ENCODE measurements around the gene RBFOX1.
"Not testable (repeated sequence)": the region's sequence is repeated elsewhere in the genome, so short reads cannot be mapped to it uniquely, and the experiment has no call there.

The RBFOX1 gene

GRCh38 chr16:7487574-7488323, 155.1 kb downstream of the RBFOX1 start:
- DNase-seq: no peak

- DNase-seq: no peak
Observed at GRCh38 chr16:7492122-7492521, 159.5 kb downstream of the RBFOX1 start.

GRCh38 chr16:7493133-7493532, 160.5 kb downstream of the RBFOX1 start:
- no peak for DNase-seq

- DNase-seq: no peak
Observed at GRCh38 chr16:7497691-7498090, 165.0 kb downstream of the RBFOX1 start.

GRCh38 chr16:7501868-7502267, 169.2 kb downstream of the RBFOX1 start:
- no peak for DNase-seq

- not testable (repeated sequence) for DNase-seq
Observed at GRCh38 chr16:7502591-7503157, 170.0 kb downstream of the RBFOX1 start.

- DNase-seq: no peak
Observed at GRCh38 chr16:7503666-7504065, 171.0 kb downstream of the RBFOX1 start.

GRCh38 chr16:7504844-7505243, 172.2 kb downstream of the RBFOX1 start:
- DNase-seq: no peak

- DNase-seq: no peak
Observed at GRCh38 chr16:7505495-7505894, 172.8 kb downstream of the RBFOX1 start.

- DNase-seq: no peak
Observed at GRCh38 chr16:7506363-7506762, 173.7 kb downstream of the RBFOX1 start.

GRCh38 chr16:7508656-7509055, 176.0 kb downstream of the RBFOX1 start:
- DNase-seq: no peak

GRCh38 chr16:7509963-7510601, 177.4 kb downstream of the RBFOX1 start:
- DNase-seq: no peak

- no peak for DNase-seq
Observed at GRCh38 chr16:7511549-7512260, 179.1 kb downstream of the RBFOX1 start.

GRCh38 chr16:7512503-7512902, 179.9 kb downstream of the RBFOX1 start:
- no peak for DNase-seq

GRCh38 chr16:7513429-7513828, 180.8 kb downstream of the RBFOX1 start:
- no peak for DNase-seq

GRCh38 chr16:7515543-7515942, 182.9 kb downstream of the RBFOX1 start:
- no peak for DNase-seq

GRCh38 chr16:7517496-7517895, 184.9 kb downstream of the RBFOX1 start:
- no peak for DNase-seq

GRCh38 chr16:7518158-7518557, 185.5 kb downstream of the RBFOX1 start:
- no peak for DNase-seq

- no peak for DNase-seq
Observed at GRCh38 chr16:7521834-7522233, 189.2 kb downstream of the RBFOX1 start.

GRCh38 chr16:7524419-7524818, 191.8 kb downstream of the RBFOX1 start:
- no peak for DNase-seq

- DNase-seq: no peak
Observed at GRCh38 chr16:7526736-7527135, 194.1 kb downstream of the RBFOX1 start.

GRCh38 chr16:7532534-7532933, 199.9 kb downstream of the RBFOX1 start:
- DNase-seq: no peak

- DNase-seq: no peak
Observed at GRCh38 chr16:7534749-7535148, 202.1 kb downstream of the RBFOX1 start.

- no peak for DNase-seq
Observed at GRCh38 chr16:7541026-7541425, 208.4 kb downstream of the RBFOX1 start.
